ENCODE data around the gene SPATA12.

DNA sequence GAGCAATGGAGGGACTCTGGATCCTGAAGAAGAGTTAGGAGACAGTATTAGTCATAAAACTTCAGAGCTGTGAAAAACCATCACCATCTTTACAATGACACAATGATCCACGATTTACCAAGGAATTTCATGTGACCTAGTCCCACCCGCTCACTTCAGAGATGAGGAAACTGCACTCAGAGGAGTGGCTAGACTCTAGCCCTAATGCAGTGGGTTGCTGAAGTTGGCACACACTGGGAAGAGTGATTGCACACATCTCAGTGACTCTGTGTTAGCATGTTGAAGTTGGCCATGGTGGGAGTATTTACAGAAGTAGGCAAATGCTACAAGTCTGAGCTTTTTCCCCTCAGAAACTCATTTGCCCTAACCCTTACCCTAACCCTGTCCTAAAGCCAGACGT is 35.2 kb upstream of the SPATA12 start:
- TF ChIP-seq, protein P1, sequence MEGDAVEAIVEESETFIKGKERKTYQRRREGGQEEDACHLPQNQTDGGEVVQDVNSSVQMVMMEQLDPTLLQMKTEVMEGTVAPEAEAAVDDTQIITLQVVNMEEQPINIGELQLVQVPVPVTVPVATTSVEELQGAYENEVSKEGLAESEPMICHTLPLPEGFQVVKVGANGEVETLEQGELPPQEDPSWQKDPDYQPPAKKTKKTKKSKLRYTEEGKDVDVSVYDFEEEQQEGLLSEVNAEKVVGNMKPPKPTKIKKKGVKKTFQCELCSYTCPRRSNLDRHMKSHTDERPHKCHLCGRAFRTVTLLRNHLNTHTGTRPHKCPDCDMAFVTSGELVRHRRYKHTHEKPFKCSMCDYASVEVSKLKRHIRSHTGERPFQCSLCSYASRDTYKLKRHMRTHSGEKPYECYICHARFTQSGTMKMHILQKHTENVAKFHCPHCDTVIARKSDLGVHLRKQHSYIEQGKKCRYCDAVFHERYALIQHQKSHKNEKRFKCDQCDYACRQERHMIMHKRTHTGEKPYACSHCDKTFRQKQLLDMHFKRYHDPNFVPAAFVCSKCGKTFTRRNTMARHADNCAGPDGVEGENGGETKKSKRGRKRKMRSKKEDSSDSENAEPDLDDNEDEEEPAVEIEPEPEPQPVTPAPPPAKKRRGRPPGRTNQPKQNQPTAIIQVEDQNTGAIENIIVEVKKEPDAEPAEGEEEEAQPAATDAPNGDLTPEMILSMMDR (IDR thresholded peaks at IDR 0.05), result no peak
- no peak for TF ChIP-seq POLR2A (IDR thresholded peaks at IDR 0.05)
